Loucy (cell line): ENCODE results near the gene TMEM161A.

Experiments
- H2AFZ ChIP-seq: fragments of 200-600 bp; sonication (generic); 2 replicates; pipeline ENCODE4 v1.6.0; 2016; ENCODE audit warnings: antibody characterized with exemption, mild to moderate bottlenecking, low read length, moderate library complexity
- H3F3A ChIP-seq: fragments of 200-600 bp; 2 replicates; pipeline ENCODE4 v1.6.0; 2016; ENCODE audit warnings: antibody characterized with exemption, low read depth, mild to moderate bottlenecking
- H3K27me3 ChIP-seq: fragments of 200-600 bp; sonication (generic); 2 replicates; pipeline ENCODE4 v1.6.1; 2014; ENCODE audit warnings: low read length, mild to moderate bottlenecking; ENCODE audit not compliant: insufficient read depth, poor library complexity, severe bottlenecking
- H3K36me3 ChIP-seq: fragments of 200-600 bp; sonication (generic); 2 replicates; pipeline ENCODE4 v1.6.1; 2016; ENCODE audit warnings: low read length; ENCODE audit not compliant: insufficient read depth
- H3K4me1 ChIP-seq: fragments of 200-600 bp; sonication (generic); 2 replicates; pipeline ENCODE4 v1.5.1; 2014; ENCODE audit warnings: low read length, mild to moderate bottlenecking; ENCODE audit not compliant: insufficient read depth, poor library complexity, severe bottlenecking
- H3K4me2 ChIP-seq: fragments of 200-600 bp; sonication (generic); 2 replicates; pipeline ENCODE4 v1.6.0; 2014; ENCODE audit warnings: antibody characterized with exemption, low read length, low read depth, mild to moderate bottlenecking; ENCODE audit not compliant: poor library complexity, severe bottlenecking
- H3K4me3 ChIP-seq: fragments of 200-600 bp; sonication (generic); 2 replicates; pipeline ENCODE4 v1.5.1; 2014; ENCODE audit warnings: low read length, mild to moderate bottlenecking, mixed read lengths; ENCODE audit not compliant: poor library complexity, severe bottlenecking
- H3K79me2 ChIP-seq: fragments of 200-600 bp; sonication (generic); 2 replicates; pipeline ENCODE4 v1.6.1; 2014; ENCODE audit warnings: low read length; ENCODE audit not compliant: insufficient read depth
- H3K9ac ChIP-seq: fragments of 200-600 bp; sonication (generic); 2 replicates; pipeline ENCODE4 v1.6.0; 2014; ENCODE audit warnings: mild to moderate bottlenecking, low read depth, low read length, moderate library complexity; ENCODE audit not compliant: poor library complexity, severe bottlenecking
- H3K9me2 ChIP-seq: fragments of 200-600 bp; sonication (generic); replicated peaks from 2 replicates; pipeline ENCODE4 v1.6.1; 2016; ENCODE audit warnings: low read depth, low read length, mixed read lengths
- H3K9me3 ChIP-seq: fragments of 200-600 bp; sonication (generic); 2 replicates; pipeline ENCODE4 v1.6.1; 2014; ENCODE audit warnings: mild to moderate bottlenecking, antibody characterized with exemption, low read length, low read depth; ENCODE audit not compliant: insufficient read depth
- H4K20me1 ChIP-seq: fragments of 200-600 bp; sonication (generic); 2 replicates; pipeline ENCODE4 v1.6.0; 2014; ENCODE audit warnings: antibody characterized with exemption, low read length, mild to moderate bottlenecking; ENCODE audit not compliant: insufficient read depth, poor library complexity, severe bottlenecking
- CTCF ChIP-seq: fragments of 200-600 bp; sonication (generic); conservative IDR thresholded peaks from 2 replicates; pipeline ENCODE4 v1.5.1; 2014; ENCODE audit warnings: mild to moderate bottlenecking, antibody characterized with exemption, low read length
- EZH2phosphoT487 ChIP-seq: fragments of 200-600 bp; IDR thresholded peaks from 2 replicates; pipeline ENCODE4 v1.6.1; 2018; ENCODE audit warnings: antibody characterized with exemption, mild to moderate bottlenecking, moderate library complexity, borderline replicate concordance

Gene TMEM161A

GRCh38 chr19:19146865-19147264 is 8.6 kb upstream of the TMEM161A start:
- no peaks in the 10 kb centered on the region for H3K27me3 ChIP-seq
- no peaks in the 10 kb centered on the region for H3K36me3 ChIP-seq
- no peaks in the 10 kb centered on the region for H3K9me2 ChIP-seq
- TF ChIP-seq EZH2phosphoT487 = no peak
- no peak for TF ChIP-seq CTCF
- no peaks in the 10 kb centered on the region for H4K20me1 ChIP-seq
- H2AFZ ChIP-seq = no peak overlapping the region
- H3K79me2 ChIP-seq = no peaks in the 10 kb centered on the region
- no peak overlapping the region for H3K4me2 ChIP-seq
- H3K9me3 ChIP-seq = no peaks in the 10 kb centered on the region
- H3K4me3 ChIP-seq = no peak overlapping the region
- no peaks in the 10 kb centered on the region for H3F3A ChIP-seq
- H3K9ac ChIP-seq = no peak overlapping the region
- no peaks in the 10 kb centered on the region for H3K4me1 ChIP-seq

GRCh38 chr19:19145684-19146608 is 7.7 kb upstream of the TMEM161A start:
- peak; percentile 81 for TF ChIP-seq CTCF
- no peak for TF ChIP-seq EZH2phosphoT487
- no peaks in the 10 kb centered on the region for H3K4me1 ChIP-seq
- no peaks in the 10 kb centered on the region for H3K9me2 ChIP-seq
- no peaks in the 10 kb centered on the region for H3F3A ChIP-seq
- no peaks in the 10 kb centered on the region for H3K79me2 ChIP-seq
- no peak overlapping the region for H3K4me3 ChIP-seq
- H3K9ac ChIP-seq = no peak overlapping the region
- H3K4me2 ChIP-seq = no peak overlapping the region
- H4K20me1 ChIP-seq = no peaks in the 10 kb centered on the region
- H3K27me3 ChIP-seq = no peaks in the 10 kb centered on the region
- peak overlapping the region; percentile 4; the same call in 1 of the 2 replicates for H2AFZ ChIP-seq
- H3K36me3 ChIP-seq = no peaks in the 10 kb centered on the region
- no peaks in the 10 kb centered on the region for H3K9me3 ChIP-seq

GRCh38 chr19:19145281-19145680 is 7.0 kb upstream of the TMEM161A start:
- H3K9ac ChIP-seq = no peak overlapping the region
- no peaks in the 10 kb centered on the region for H3K9me2 ChIP-seq
- H3K9me3 ChIP-seq = no peaks in the 10 kb centered on the region
- no peak overlapping the region for H3K4me3 ChIP-seq
- no peaks in the 10 kb centered on the region for H3K27me3 ChIP-seq
- no peaks in the 10 kb centered on the region for H4K20me1 ChIP-seq
- no peak overlapping the region for H3K4me2 ChIP-seq
- TF ChIP-seq CTCF (no peak), EZH2phosphoT487 (no peak)
- H2AFZ ChIP-seq = no peak overlapping the region
- H3K79me2 ChIP-seq = no peaks in the 10 kb centered on the region
- no peaks in the 10 kb centered on the region for H3F3A ChIP-seq
- no peaks in the 10 kb centered on the region for H3K4me1 ChIP-seq
- H3K36me3 ChIP-seq = no peaks in the 10 kb centered on the region
